Measurements from ENCODE around the gene NCKAP5L.

The NCKAP5L gene

DNA sequence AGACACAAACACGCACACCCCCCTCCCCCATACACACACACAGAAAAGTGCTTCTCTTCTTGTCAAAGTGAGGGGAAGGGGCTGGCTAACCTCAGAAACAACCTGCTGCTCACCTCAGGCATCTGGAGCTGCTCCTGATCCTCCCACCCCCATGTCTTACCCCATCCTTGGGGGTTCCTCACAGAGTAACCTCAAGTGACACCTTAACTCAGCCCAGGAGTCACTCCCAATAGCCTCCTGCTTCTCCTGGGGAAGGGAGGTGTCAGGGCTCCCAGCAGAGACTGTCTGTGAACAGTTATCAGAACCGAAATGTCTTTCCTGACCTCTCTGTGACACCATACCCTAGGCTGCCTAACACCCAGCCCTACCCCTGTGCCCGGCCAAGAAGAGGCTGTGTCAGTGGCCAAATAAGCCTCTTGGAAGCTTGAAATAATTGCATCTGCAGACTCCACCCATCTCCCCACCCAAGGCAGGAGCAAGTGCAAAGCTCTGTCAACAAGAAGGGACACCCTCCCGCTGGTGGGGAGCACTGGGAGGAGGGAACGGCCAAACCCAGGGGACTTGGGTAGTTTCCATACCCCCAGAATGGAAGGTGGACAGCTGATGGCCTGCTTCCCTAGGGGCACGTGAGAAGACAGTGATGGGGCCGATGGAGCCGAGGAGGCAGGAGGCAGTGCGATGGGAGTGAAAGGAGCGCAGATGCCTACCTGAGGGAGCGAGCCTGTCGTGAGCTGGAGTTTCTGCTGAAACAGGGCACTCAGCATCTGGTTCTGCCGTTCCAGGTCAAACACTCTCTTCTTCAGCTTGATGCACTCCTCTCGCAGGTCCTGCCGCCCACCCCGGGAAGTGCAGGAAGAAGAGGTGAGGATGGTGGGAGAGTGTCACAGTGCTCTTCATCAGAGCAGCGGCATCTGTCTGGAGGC, 26.8 kb downstream of the NCKAP5L start:
- in situ Hi-C loops (cut with HindIII; ENCODE audit: low sequenced_read_pairs) = no loop called here

- in situ Hi-C loops (cut with HindIII; ENCODE audit: low sequenced_read_pairs) = no loop called here
Observed at GRCh38 chr12:49800421-49801140, 27.6 kb downstream of the NCKAP5L start.

GRCh38 chr12:49798934-49799333, 29.3 kb downstream of the NCKAP5L start:
- in situ Hi-C loops (cut with HindIII; ENCODE audit: low sequenced_read_pairs) = no loop called here

DNA sequence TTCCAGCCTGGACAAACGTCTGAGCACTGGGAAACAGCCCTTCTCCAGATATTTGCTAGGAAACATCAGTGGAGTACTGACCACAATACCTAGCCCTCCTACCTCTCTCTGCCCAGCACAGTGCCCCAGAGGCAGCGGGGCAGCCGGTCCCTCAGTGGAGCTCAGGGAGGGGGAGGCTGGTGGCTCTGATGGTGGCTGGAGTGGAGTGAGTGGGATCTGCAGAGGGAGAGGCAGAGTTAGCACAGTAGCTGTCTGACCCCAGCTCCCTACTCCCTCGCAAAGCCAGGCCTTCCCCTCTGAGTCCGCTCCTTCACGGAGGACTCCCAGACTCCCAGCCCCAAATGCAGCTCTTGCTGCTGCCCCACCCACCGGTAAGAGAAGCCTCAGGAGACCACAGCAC, 30.0 kb downstream of the NCKAP5L start:
- in situ Hi-C loops (cut with HindIII; ENCODE audit: low sequenced_read_pairs) = no loop called here

DNA sequence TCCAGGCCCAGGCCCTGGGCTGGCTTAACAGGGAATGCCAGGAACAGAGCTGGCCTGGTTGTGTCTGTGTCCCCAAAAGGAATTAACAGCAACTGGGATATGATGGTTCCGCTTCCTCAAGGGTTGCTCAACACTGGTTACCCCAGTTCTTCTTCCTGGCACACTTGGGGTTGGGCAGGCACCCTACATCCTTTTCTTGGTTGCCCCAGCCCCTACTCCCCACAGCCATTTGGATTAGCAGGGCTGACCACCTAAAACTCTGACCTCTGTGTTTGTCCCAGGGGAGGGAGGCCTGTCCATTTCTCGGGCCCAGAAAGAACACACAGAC, 30.8 kb downstream of the NCKAP5L start:
- in situ Hi-C loops (cut with HindIII; ENCODE audit: low sequenced_read_pairs) = no loop called here

DNA sequence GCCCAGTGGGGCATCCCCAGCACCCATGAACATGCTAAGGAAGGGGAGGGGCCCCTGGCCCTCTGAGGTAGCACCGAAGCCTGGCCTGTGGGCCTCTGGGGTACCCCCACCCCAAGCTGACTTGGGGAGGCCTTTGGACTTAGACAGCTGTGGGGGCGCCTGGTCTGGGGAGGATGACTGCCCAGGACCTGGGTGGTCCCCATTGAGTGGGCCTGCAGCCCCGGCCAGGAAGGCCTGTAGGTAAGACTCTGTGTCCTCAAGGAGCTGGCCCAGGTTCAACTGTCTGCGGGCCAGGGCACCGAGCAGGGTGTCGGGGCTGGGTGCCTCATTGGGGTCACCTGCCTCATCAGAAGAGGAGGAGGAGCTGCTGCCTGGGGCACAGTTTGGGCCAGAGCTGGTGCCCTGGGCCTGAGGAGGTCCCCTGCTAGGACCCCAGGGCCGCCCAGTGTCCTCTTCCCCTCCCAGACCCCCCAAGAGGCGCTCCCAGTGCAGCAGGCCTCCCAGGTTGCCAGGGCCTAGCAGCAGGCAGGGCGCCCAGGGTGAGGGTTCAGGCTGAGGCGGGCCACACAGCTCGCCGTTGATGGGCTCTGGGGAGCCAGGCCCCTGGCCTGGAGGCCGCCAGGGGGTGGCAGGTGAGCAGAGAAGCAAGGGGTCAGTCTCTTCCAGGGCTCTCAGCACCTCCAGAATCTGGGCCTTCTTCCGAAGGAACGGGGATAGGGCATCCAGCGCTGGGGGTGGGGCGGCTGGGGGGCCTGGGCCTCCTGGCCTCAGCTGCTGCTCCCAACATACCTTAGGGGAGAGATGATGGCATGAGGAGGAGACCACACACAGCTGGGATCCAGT, 31.4 kb downstream of the NCKAP5L start:
- in situ Hi-C loops (cut with HindIII; ENCODE audit: low sequenced_read_pairs) = no loop called here

GRCh38 chr12:49796155-49796554, 32.1 kb downstream of the NCKAP5L start:
- in situ Hi-C loops (cut with HindIII; ENCODE audit: low sequenced_read_pairs) = no loop called here

- in situ Hi-C loops (cut with HindIII; ENCODE audit: low sequenced_read_pairs) = no loop called here
Observed at GRCh38 chr12:49795654-49796105, 32.5 kb downstream of the NCKAP5L start.

DNA sequence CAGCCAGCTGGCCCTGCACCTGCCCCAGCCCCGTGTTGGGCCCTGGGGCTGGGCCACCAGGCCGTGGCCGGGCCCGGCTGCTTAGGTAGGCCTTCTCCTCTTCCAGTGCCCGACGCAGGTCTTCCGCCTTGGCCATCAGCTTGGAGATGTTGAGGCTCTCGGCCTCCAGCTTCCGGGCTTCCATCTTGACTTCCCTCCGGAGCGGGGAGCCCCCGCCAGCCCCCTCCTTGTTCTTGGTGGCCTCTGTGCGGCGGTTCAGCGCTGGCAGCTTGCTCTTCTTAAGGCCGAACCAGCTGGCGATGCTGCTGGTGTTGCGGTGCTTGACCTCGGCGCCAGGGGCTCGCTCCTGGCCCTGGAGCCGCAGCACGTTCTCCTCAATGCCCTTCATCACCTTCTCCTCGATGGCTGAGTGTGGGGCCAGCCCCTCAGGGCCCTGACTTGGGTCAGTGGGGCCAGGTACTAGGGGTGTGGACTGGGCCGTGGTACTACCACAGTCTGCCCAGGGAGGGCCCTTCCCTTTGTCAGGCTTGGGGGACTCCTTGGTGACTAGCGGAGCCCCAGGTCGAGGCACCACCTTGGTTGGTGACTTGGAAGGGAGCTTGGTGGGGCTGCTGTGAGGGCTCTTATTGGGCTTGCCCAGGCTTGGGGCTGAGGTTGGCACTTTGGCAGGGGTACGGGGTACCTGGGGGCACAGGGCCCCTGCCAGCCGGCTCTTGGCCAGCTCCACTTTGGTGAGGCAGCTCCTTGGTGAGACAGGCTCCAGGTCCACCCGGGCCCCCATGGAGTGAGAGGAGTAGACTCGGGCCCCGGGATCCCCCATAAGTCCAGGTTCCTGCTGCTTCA, 33.2 kb downstream of the NCKAP5L start:
- in situ Hi-C loops (cut with HindIII; ENCODE audit: low sequenced_read_pairs) = no loop called here

GRCh38 chr12:49794021-49794420, 34.2 kb downstream of the NCKAP5L start:
- in situ Hi-C loops (cut with HindIII; ENCODE audit: low sequenced_read_pairs) = no loop called here

- in situ Hi-C loops (cut with HindIII; ENCODE audit: low sequenced_read_pairs) = no loop called here
Observed at GRCh38 chr12:49793620-49794019, 34.6 kb downstream of the NCKAP5L start.

- in situ Hi-C loops (cut with HindIII; ENCODE audit: low sequenced_read_pairs) = no loop called here
Observed at GRCh38 chr12:49792976-49793580, 35.1 kb downstream of the NCKAP5L start.

- in situ Hi-C loops (cut with HindIII; ENCODE audit: low sequenced_read_pairs) = no loop called here
Observed at GRCh38 chr12:49792181-49792970, 35.8 kb downstream of the NCKAP5L start.

DNA sequence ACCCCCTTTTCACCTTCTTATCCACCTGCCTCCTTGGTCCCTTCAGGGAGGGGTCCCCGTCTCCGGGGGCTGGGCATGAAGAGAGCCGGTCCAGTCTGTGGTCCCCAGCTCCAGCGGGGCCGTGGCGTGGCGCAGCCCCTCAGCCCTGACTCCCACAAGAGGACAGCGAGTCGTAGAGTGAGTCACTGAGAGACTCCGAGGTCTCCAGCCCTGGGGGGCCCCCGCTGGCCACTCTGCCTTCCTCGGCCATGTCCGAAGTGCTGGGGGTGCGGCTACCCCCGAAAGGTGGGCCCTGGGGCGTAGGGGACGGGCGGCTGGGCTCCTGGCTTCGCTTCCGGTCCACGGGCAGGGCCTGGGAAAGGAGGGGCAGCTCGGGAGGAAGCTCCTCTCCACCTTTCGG, 36.5 kb downstream of the NCKAP5L start:
- in situ Hi-C loops (cut with HindIII; ENCODE audit: low sequenced_read_pairs) = no loop called here

DNA sequence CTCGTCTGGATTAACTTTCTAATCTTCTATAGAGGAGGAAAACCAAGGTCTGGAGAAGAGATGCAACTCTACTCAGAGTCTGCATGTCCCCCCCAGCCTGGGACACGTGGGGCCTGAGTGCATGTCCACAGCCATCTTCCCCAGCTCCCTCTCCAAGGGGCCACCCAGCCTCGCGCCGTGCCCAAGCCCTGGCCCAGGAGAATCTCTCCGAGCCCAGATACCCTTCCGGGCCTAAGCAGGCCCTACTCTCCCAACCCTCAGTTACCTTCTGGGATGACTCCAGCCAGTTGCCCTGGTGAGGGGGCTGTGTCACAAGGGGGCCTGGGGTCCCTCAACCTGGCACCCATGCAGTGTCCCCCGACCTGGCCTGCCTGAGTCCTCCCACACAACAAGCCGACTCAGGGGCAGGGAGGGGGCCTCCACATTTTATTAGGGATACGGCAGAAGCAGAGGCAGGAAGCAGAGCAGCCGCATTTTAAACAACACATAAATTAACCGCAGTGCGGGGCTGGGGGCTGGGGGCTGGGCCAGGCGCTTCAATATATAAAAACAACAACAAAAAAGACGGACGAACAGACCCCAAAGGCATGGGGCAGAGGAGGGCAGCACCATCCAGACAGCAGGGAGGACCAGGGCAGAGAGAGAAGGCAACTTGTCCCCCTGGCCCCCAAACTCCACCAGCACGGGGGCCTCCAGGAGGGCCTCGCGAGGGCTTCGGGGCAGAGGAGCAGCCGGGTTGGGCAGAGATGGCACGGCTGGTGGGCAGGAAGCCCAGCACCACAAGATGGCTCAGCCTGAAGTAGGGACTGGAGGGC, 37.3 kb downstream of the NCKAP5L start:
- in situ Hi-C loops (cut with HindIII; ENCODE audit: low sequenced_read_pairs) = no loop called here

DNA sequence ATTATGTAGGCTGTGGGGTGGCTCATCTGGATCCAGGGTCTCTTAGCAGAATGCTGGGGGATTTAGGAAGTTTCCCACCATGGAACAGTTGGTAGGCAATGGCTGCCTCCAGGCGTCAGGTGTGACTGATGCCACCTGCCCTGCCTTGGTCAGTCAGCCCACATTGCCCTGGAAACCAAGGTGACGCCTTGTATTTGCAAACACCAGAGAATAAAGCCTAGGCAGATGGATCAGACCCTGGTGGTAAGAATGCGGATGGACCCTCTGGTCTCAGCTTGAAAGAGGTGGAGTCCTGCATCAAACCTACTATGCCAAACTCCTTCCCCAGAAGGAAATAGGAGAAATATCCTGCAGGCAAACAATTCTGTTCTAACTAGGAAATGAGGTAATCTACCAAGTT, 38.2 kb downstream of the NCKAP5L start:
- in situ Hi-C loops (cut with HindIII; ENCODE audit: low sequenced_read_pairs) = no loop called here

DNA sequence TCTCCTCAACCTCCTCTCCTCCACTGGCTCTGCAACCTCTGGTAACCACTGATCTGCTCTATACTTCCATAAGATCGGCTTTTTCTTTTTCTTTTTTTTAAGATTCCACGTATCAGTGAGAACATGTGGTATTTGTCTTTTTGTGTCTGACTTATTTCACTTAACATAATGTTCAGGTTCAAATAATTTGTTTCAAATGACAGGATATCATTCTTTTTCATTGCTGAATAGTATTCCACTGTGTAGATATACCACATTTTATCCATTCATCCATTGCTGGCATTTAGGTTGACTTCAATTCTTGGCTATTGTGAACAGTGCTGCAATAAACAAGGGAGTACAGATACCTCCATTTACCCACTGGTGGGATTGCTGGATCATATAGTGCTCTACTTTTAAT, 40.5 kb downstream of the NCKAP5L start:
- in situ Hi-C loops (cut with HindIII; ENCODE audit: low sequenced_read_pairs) = no loop called here

DNA sequence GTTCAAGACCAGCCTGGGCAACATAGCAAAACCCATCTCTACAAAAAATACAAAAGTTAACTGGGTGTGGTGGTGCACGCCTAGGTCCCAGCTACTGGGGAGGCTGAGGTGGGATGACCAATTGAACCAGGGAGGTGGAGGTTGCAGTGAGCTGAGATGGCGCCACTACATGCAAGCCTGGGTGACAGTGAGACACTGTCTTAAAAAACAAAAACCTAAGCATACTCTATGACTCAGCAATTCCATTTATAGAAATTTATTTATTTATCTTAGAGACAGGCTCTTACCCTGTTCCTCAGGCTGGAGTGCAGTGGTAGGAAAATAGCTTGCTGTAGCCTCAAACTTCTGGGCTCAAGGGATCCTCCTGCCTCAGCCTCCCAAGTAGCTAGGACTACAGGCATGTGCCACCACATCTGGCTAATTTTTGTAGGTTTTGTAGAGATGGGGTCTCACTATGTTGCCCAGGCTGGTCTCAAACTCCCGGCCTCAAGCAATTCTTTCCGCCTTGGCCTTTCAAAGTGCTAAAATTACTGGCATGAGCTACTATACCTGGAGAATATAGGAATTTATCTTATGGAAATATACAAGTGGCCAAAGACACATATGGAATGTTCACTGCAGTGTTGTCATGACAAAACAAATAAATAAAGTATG, 43.3 kb downstream of the NCKAP5L start:
- in situ Hi-C loops (cut with HindIII; ENCODE audit: low sequenced_read_pairs) = no loop called here

All from endothelial cell of hepatic sinusoid (primary cell).